ENCODE results near the gene PLCXD1. TPM values are rescaled to one million over a fixed set of nuclear protein-coding genes. Genes with fewer than 3 reads are reported as not detected.
A peak's percentile ranks its signal among the peaks of the same experiment; 100 is the strongest.
"Not testable (repeated sequence)": the region's sequence is repeated elsewhere in the genome, so short reads cannot be mapped to it uniquely, and the experiment has no call there.

The PLCXD1 gene
- total RNA-seq, 1 donor from 2014 or later: 10.9 TPM

DNA sequence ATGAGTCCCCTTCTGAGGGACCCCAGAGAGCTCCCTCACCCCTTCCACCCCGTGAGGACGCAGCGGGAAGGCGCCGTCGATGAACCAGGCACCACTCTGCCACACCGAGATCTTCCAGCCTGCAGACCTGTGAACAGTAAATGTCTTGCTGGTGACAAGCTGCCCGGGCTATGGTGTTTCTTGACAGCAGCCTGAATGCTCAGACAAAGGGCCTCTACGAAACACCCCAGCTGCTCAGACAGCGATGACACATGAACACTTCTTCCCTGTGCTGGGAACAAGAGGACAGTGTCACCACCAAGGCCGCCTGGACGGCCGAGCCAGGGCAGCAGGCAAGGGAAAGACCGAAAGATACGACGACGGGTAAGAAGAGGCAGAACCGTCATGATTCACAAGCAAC lies 68.0 kb downstream of the PLCXD1 start:
- Mint-ChIP-seq H3K9me3 (ENCODE audit: unreplicated experiment) (no peaks in the 10 kb centered on the region), H3K27me3 (ENCODE audit: unreplicated experiment) (no peaks in the 10 kb centered on the region), H3K27ac (ENCODE audit: unreplicated experiment) (no peak overlapping the region), H3K36me3 (ENCODE audit: unreplicated experiment) (peaks cover 4% of the 10 kb centered on the region), H3K4me1 (ENCODE audit: unreplicated experiment) (peaks cover 7% of the 10 kb centered on the region), H3K4me3 (ENCODE audit: unreplicated experiment) (no peak overlapping the region)
- DNase-seq (ENCODE audit: extremely low spot score, unreplicated experiment): peak; percentile 78
- TF ChIP-seq, protein P1, sequence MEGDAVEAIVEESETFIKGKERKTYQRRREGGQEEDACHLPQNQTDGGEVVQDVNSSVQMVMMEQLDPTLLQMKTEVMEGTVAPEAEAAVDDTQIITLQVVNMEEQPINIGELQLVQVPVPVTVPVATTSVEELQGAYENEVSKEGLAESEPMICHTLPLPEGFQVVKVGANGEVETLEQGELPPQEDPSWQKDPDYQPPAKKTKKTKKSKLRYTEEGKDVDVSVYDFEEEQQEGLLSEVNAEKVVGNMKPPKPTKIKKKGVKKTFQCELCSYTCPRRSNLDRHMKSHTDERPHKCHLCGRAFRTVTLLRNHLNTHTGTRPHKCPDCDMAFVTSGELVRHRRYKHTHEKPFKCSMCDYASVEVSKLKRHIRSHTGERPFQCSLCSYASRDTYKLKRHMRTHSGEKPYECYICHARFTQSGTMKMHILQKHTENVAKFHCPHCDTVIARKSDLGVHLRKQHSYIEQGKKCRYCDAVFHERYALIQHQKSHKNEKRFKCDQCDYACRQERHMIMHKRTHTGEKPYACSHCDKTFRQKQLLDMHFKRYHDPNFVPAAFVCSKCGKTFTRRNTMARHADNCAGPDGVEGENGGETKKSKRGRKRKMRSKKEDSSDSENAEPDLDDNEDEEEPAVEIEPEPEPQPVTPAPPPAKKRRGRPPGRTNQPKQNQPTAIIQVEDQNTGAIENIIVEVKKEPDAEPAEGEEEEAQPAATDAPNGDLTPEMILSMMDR (IDR thresholded peaks at IDR 0.05): no peak

DNA sequence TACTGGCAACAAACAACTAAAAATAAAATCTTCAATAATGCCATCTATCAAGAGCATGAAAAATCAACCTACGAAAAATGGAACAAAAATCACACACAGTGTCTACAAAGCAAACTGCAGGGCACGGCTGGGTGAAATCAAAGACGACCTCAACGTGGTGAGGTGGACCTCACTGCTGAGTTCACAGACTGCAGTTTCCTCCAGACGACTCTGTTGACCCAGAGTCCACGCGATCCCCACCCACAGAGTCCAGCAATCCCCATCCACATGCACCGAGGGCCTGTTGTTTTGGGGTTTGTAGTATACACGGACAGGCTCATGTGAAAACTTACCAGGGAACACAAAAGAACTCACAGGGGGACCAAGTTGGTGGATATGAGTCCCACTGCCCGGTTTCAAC lies 68.5 kb downstream of the PLCXD1 start:
- peaks cover 4% of the 10 kb centered on the region for H3K36me3 Mint-ChIP-seq (ENCODE audit: unreplicated experiment)
- no peak overlapping the region for H3K27ac Mint-ChIP-seq (ENCODE audit: unreplicated experiment)
- TF ChIP-seq, protein P1 (IDR thresholded peaks at IDR 0.05): no peak

DNA sequence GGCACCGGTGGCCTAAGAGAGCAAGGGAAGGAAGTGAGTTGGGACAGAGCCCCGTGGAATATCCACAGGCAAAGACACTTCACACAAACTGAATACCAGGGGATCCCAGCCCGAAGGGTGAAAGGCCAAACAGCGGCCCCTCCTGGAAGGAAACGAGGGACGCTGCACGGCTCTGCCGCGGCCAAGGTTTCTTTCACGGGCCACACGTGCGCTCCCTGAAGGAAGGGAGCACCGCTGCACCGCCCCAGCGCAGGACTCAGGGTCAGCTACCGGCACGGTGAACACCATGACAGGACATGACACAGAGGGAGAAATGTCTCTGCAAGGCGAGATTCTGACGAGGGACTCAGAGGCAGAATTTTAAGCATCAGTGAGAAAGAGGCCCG lies 69.0 kb downstream of the PLCXD1 start:
- Mint-ChIP-seq H3K27ac (ENCODE audit: unreplicated experiment) (no peak overlapping the region), H3K27me3 (ENCODE audit: unreplicated experiment) (no peaks in the 10 kb centered on the region), H3K4me1 (ENCODE audit: unreplicated experiment) (peaks cover 7% of the 10 kb centered on the region), H3K9me3 (ENCODE audit: unreplicated experiment) (no peaks in the 10 kb centered on the region), H3K4me3 (ENCODE audit: unreplicated experiment) (no peak overlapping the region), H3K36me3 (ENCODE audit: unreplicated experiment) (peaks cover 4% of the 10 kb centered on the region)
- TF ChIP-seq, protein P1 (IDR thresholded peaks at IDR 0.05): no peak
- no peak for DNase-seq (ENCODE audit: extremely low spot score, unreplicated experiment)

More for the DNA sequence above, 68.5 kb downstream of the PLCXD1 start:
- Mint-ChIP-seq H3K4me3 (ENCODE audit: unreplicated experiment) (no peak overlapping the region), H3K9me3 (ENCODE audit: unreplicated experiment) (no peaks in the 10 kb centered on the region), H3K27me3 (ENCODE audit: unreplicated experiment) (no peaks in the 10 kb centered on the region), H3K4me1 (ENCODE audit: unreplicated experiment) (peaks cover 7% of the 10 kb centered on the region)
- no peak for DNase-seq (ENCODE audit: extremely low spot score, unreplicated experiment)

DNA sequence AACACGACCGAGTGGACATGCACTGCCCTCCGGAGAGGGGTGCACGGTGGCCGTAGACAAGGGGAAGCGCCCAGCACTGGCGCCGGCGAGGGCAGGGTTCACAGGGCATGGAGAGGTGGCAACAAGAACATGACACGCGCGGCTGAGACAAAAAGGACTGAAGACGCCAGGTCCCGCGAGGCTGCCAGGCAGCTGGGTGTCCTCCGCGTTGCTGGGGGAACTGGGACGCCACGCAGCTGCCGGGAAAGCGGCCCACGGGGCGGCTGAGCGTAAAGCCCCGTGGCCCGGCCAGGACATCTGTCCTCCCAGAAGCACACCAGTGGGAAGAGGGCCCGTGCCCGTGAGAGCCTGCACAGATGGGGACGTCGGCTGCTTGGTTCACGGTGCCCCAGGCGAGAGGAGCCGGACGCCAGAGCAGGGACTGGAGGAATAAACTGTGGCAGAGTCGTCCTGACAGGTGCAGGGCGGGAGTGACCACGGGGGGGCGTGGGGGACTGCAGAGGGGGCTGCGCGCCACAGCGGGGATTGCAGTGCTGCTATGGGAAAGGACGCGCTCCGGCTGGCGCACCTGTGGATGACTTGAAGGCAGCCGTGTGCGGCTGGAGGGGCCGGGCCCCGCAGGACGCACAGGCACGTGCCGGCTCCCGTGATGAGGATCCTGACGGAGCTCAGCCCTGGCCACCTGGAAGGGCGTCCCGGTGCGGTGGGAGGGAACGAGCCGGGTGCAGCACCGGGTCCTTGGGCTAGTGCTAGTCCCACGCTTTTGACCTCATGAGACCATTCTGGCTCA lies 69.5 kb downstream of the PLCXD1 start:
- H3K4me3 Mint-ChIP-seq (ENCODE audit: unreplicated experiment): no peak overlapping the region
- no peak overlapping the region for H3K27ac Mint-ChIP-seq (ENCODE audit: unreplicated experiment)
- DNase-seq (ENCODE audit: extremely low spot score, unreplicated experiment): no peak
- no peaks in the 10 kb centered on the region for H3K9me3 Mint-ChIP-seq (ENCODE audit: unreplicated experiment)
- TF ChIP-seq, protein P1 (IDR thresholded peaks at IDR 0.05): no peak
- peaks cover 7% of the 10 kb centered on the region for H3K4me1 Mint-ChIP-seq (ENCODE audit: unreplicated experiment)
- H3K36me3 Mint-ChIP-seq (ENCODE audit: unreplicated experiment): peaks cover 4% of the 10 kb centered on the region
- H3K27me3 Mint-ChIP-seq (ENCODE audit: unreplicated experiment): no peaks in the 10 kb centered on the region

DNA sequence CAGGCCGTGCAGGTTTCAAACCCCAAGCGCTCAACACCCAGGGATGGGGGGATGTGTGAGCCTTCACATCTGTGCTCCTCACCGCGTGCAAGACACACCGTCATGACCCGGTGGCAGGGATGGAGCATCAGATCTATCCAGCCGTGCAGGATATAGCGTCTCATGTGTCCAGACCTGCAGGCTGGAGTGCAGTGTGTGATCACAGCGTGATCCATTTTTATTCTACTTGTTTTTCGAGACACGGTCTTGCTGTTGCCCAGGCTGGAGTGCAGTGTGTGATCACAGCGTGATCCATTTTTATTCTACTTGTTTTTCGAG lies 70.1 kb downstream of the PLCXD1 start:
- not testable (repeated sequence) for H3K9me3 Mint-ChIP-seq (ENCODE audit: unreplicated experiment); H3K4me1 Mint-ChIP-seq (ENCODE audit: unreplicated experiment)

More for the DNA sequence above, 70.1 kb downstream of the PLCXD1 start:
- not testable (repeated sequence) for DNase-seq (ENCODE audit: extremely low spot score, unreplicated experiment); H3K27me3 Mint-ChIP-seq (ENCODE audit: unreplicated experiment); H3K36me3 Mint-ChIP-seq (ENCODE audit: unreplicated experiment); H3K27ac Mint-ChIP-seq (ENCODE audit: unreplicated experiment); H3K4me3 Mint-ChIP-seq (ENCODE audit: unreplicated experiment)
